Measurements from ENCODE around the gene PCNX2. TPM values are rescaled to one million over a fixed set of nuclear protein-coding genes. Genes with fewer than 3 reads are reported as not detected.
A peak's percentile ranks its signal among the peaks of the same experiment; 100 is the strongest.

PCNX2 gene
- polyA plus RNA-seq, 1 donor (not counting 4 experiments of a cell fraction or from before 2014, with no cell fraction given): 18.0 TPM

- no peaks in the 10 kb centered on the region for H4K20me1 ChIP-seq (ENCODE audit: control insufficient read depth, extremely low read depth, insufficient read depth, low read length)
- dilution Hi-C loops (cut with MboI; ENCODE audit: extremely low pct_ligation_motif_present, low sequenced_read_pairs): no loop called here
- H2AFZ ChIP-seq (ENCODE audit: control insufficient read depth, low read length): no peak overlapping the region
- no peak overlapping the region for H3K27ac ChIP-seq (ENCODE audit: control insufficient read depth, insufficient read depth, low read length)
- H3K4me3 ChIP-seq (ENCODE audit: control insufficient read depth in 2 of 3, extremely low read depth in 1 of 3, insufficient read depth in 2 of 3, low read depth in 1 of 3, low read length in 3 of 3): no peak overlapping the region
- peaks cover 10% of the 10 kb centered on the region for H3K4me1 ChIP-seq (ENCODE audit: control insufficient read depth, extremely low read depth, insufficient read depth, low read length)
- H3K27me3 ChIP-seq (ENCODE audit: control insufficient read depth, extremely low read depth, insufficient read depth, low read length): no peaks in the 10 kb centered on the region
- peaks cover 2 to 8% of the 10 kb centered on the region in 2 experiments for H3K36me3 ChIP-seq (ENCODE audit: control insufficient read depth in 2 of 2, extremely low read depth in 1 of 2, insufficient read depth in 2 of 2, low read length in 2 of 2)
- H3K4me2 ChIP-seq (ENCODE audit: control insufficient read depth, extremely low read depth, insufficient read depth, low read depth, low read length): no peak overlapping the region
- no peak for TF ChIP-seq CTCF (optimal IDR thresholded peaks at IDR 0.05 in 1 of 3, IDR thresholded peaks at IDR 0.05 in 1 of 3, conservative IDR thresholded peaks at IDR 0.05 in 1 of 3; ENCODE audit: extremely low read depth in 1 of 3, insufficient read depth in 2 of 3, low read length in 3 of 3)
- no peak for TF ChIP-seq EZH2 (IDR thresholded peaks at IDR 0.05; ENCODE audit: low read length)
- H3K9ac ChIP-seq (ENCODE audit: control insufficient read depth, extremely low read depth, insufficient read depth, low read length): no peak overlapping the region
- H3K9me3 ChIP-seq (ENCODE audit: control insufficient read depth, low read depth, low read length): no peaks in the 10 kb centered on the region
- no peaks in the 10 kb centered on the region for H3K79me2 ChIP-seq (ENCODE audit: control insufficient read depth, insufficient read depth, low read length)
- DNase-seq (ENCODE audit: low read depth, low spot score): no peak
- H3K9me1 ChIP-seq (ENCODE audit: control insufficient read depth, extremely low read depth, insufficient read depth, low read length): no peaks in the 10 kb centered on the region
- FAIRE-seq: peak; percentile 52
Observed at GRCh38 chr1:233090746-233091494, 204.6 kb downstream of the PCNX2 start.

- FAIRE-seq: no peak
- H3K4me1 ChIP-seq (ENCODE audit: control insufficient read depth, extremely low read depth, insufficient read depth, low read length): peaks cover 19% of the 10 kb centered on the region
- H3K27ac ChIP-seq (ENCODE audit: control insufficient read depth, insufficient read depth, low read length): no peak overlapping the region
- H3K9ac ChIP-seq (ENCODE audit: control insufficient read depth, extremely low read depth, insufficient read depth, low read length): no peak overlapping the region
- no peaks in the 10 kb centered on the region for H4K20me1 ChIP-seq (ENCODE audit: control insufficient read depth, extremely low read depth, insufficient read depth, low read length)
- no peaks in the 10 kb centered on the region for H3K9me3 ChIP-seq (ENCODE audit: control insufficient read depth, low read depth, low read length)
- H2AFZ ChIP-seq (ENCODE audit: control insufficient read depth, low read length): no peak overlapping the region
- H3K4me3 ChIP-seq (ENCODE audit: control insufficient read depth in 2 of 3, extremely low read depth in 1 of 3, insufficient read depth in 2 of 3, low read depth in 1 of 3, low read length in 3 of 3): no peak overlapping the region
- peaks cover 2 to 8% of the 10 kb centered on the region in 2 experiments for H3K36me3 ChIP-seq (ENCODE audit: control insufficient read depth in 2 of 2, extremely low read depth in 1 of 2, insufficient read depth in 2 of 2, low read length in 2 of 2)
- no peak overlapping the region for H3K4me2 ChIP-seq (ENCODE audit: control insufficient read depth, extremely low read depth, insufficient read depth, low read depth, low read length)
- DNase-seq (ENCODE audit: low read depth, low spot score): no peak
- no peaks in the 10 kb centered on the region for H3K9me1 ChIP-seq (ENCODE audit: control insufficient read depth, extremely low read depth, insufficient read depth, low read length)
- H3K27me3 ChIP-seq (ENCODE audit: control insufficient read depth, extremely low read depth, insufficient read depth, low read length): no peaks in the 10 kb centered on the region
- TF ChIP-seq EZH2 (IDR thresholded peaks at IDR 0.05; ENCODE audit: low read length) (no peak), CTCF (optimal IDR thresholded peaks at IDR 0.05 in 1 of 3, IDR thresholded peaks at IDR 0.05 in 1 of 3, conservative IDR thresholded peaks at IDR 0.05 in 1 of 3; ENCODE audit: extremely low read depth in 1 of 3, insufficient read depth in 2 of 3, low read length in 3 of 3) (no peak)
- dilution Hi-C loops (cut with MboI; ENCODE audit: extremely low pct_ligation_motif_present, low sequenced_read_pairs): no loop called here
- no peaks in the 10 kb centered on the region for H3K79me2 ChIP-seq (ENCODE audit: control insufficient read depth, insufficient read depth, low read length)
Observed at GRCh38 chr1:233089251-233089650, 206.3 kb downstream of the PCNX2 start.
